Loucy (cell line): ENCODE data around the gene TBATA.

ENCODE experiments used
- EZH2phosphoT487 ChIP-seq: fragments of 200-600 bp; IDR thresholded peaks from 2 replicates; pipeline ENCODE4 v1.6.1; 2018; ENCODE audit warnings: antibody characterized with exemption, mild to moderate bottlenecking, moderate library complexity, borderline replicate concordance
- TF ChIP-seq, protein P1 (sequence below): fragments of 200-600 bp; sonication (generic); conservative IDR thresholded peaks from 2 replicates; pipeline ENCODE4 v1.5.1; 2014; ENCODE audit warnings: mild to moderate bottlenecking, antibody characterized with exemption, low read length

DNA sequence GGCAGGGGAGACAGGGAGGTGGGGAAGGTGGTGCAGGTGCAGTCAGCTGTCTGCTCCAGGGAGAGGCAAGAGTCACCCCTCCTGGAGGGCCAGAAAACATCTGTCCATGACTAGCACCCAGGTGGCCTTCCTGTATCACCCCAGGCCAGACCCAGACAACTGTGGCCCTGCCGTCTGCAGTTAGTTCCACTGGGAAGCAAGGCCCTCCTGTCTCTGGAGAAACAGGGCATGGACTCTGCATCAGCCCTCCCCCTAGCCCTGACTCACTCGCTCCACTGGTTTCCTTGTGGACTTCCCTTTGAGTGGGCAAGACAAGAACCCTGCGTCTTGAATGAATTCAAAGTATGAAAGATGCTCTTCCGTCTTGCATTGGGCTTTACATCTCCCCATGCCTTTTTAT lies 12.6 kb downstream of the TBATA start:
- TF ChIP-seq, protein P1, sequence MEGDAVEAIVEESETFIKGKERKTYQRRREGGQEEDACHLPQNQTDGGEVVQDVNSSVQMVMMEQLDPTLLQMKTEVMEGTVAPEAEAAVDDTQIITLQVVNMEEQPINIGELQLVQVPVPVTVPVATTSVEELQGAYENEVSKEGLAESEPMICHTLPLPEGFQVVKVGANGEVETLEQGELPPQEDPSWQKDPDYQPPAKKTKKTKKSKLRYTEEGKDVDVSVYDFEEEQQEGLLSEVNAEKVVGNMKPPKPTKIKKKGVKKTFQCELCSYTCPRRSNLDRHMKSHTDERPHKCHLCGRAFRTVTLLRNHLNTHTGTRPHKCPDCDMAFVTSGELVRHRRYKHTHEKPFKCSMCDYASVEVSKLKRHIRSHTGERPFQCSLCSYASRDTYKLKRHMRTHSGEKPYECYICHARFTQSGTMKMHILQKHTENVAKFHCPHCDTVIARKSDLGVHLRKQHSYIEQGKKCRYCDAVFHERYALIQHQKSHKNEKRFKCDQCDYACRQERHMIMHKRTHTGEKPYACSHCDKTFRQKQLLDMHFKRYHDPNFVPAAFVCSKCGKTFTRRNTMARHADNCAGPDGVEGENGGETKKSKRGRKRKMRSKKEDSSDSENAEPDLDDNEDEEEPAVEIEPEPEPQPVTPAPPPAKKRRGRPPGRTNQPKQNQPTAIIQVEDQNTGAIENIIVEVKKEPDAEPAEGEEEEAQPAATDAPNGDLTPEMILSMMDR: no peak
- TF ChIP-seq EZH2phosphoT487: no peak
